ENCODE data around the gene DTNBP1.

DNA sequence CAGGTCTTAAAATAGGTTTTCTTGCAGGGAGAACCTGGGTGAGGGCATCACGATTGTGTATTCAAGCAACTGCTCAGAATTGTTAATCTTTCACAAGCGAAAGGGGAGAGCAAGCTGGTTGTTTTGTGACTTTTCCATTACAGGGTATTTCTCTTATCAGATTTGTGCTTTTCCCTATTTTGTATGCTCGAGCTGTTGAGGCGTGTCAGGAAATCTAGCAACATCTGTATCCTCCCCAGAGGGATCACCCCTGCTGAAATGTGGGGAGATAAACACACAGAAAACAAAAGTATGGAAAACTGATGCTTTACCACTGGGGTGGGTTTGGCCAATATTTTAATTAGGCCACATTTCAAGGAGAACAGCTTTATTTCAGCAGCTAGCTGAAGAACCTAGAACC, 187.0 kb downstream of the DTNBP1 start:
- TF ChIP-seq, protein P1, sequence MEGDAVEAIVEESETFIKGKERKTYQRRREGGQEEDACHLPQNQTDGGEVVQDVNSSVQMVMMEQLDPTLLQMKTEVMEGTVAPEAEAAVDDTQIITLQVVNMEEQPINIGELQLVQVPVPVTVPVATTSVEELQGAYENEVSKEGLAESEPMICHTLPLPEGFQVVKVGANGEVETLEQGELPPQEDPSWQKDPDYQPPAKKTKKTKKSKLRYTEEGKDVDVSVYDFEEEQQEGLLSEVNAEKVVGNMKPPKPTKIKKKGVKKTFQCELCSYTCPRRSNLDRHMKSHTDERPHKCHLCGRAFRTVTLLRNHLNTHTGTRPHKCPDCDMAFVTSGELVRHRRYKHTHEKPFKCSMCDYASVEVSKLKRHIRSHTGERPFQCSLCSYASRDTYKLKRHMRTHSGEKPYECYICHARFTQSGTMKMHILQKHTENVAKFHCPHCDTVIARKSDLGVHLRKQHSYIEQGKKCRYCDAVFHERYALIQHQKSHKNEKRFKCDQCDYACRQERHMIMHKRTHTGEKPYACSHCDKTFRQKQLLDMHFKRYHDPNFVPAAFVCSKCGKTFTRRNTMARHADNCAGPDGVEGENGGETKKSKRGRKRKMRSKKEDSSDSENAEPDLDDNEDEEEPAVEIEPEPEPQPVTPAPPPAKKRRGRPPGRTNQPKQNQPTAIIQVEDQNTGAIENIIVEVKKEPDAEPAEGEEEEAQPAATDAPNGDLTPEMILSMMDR (conservative IDR thresholded peaks at IDR 0.05) = no peak
- no peak for TF ChIP-seq ZFX (IDR thresholded peaks at IDR 0.05)
